Stromal cell of bone marrow (primary cell): ENCODE results near the gene SERHL2.
"Not testable (repeated sequence)": the region's sequence is repeated elsewhere in the genome, so short reads cannot be mapped to it uniquely, and the experiment has no call there.

Source experiments
- DNase-seq: peaks from one replicate; pipeline ENCODE4 v3.0.0-alpha.2; 2012; ENCODE audit warnings: low read depth

Gene SERHL2

DNA sequence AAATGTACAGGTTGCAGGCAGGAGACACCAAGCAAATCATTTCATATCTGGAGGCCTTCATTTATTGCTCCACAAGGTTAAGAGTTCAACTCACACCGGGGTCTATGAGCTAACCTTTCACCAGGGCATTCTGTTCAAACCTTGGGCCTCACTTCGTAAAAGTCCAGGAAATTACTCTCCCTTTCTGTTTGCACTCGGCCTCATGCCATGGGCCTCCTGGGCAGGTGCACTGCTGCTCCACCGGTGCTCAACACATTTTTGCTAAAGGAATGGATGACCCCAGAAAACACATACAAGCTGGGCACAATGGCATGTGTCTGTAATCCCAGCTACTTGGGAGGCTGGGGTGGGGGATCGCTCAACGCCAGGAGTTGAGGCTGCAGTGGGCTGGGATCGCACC is 17.6 kb upstream of the SERHL2 start:
- no peak for DNase-seq

DNA sequence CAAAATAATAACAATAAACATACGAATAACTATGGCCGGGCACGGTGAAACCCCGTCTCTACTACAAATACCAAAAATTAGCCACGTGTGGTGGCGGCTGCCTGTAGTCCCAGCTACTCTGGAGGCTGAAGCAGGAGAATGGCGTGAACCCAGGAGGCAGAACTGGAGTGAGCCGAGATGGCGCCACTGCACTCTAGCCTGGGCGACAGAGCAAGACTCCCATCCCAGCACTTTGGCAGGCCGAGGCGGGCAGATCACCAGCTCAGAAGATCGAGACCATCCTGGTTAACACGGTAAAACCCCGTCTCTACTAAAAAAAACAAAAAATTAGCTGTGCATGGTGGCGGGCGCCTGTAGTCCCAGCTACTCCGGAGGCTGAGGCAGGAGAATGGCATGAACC is 17.1 kb upstream of the SERHL2 start:
- DNase-seq = not testable (repeated sequence)

DNA sequence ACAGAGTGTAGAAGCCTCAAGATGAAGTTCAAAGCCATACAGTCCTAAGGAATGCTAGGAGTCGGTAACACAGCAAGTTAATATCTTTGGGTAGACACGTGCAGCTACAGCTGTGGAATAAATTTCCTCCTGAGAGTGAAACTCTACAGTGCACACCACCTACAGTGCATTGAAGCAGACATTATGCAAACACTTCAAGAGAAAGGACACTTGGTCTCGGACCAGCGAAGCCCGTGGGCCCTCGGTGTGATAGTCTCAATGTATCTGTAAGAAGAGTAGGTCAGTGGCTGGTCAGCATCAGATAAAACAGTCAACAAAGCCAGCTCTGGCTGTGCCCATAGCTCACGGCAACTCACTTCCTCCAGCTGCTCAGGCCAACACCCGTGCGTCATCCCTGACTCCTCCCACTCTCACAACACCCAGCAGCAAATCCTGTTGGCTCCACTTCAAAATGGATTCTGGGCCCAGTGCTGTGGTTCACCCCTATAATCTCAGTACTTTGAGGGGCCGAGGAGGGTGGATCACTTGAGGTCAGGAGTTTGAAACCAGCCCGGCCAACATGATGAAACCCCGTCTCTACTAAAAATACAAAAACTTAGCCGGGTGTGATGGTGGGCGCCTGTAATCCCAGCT is 16.4 kb upstream of the SERHL2 start:
- not testable (repeated sequence) for DNase-seq

DNA sequence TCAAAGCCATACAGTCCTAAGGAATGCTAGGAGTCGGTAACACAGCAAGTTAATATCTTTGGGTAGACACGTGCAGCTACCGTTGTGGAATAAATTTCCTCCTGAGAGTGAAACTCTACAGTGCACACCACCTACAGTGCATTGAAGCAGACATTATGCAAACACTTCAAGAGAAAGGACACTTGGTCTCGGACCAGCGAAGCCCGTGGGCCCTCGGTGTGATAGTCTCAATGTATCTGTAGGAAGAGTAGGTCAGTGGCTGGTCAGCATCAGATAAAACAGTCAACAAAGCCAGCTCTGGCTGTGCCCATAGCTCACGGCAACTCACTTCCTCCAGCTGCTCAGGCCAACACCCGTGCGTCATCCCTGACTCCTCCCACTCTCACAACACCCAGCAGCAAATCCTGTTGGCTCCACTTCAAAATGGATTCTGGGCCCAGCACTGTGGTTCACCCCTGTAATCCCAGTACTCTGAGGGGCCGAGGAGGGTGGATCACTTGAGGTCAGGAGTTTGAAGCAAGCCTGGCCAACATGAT is 14.5 kb upstream of the SERHL2 start:
- peak; percentile 40 for DNase-seq

DNA sequence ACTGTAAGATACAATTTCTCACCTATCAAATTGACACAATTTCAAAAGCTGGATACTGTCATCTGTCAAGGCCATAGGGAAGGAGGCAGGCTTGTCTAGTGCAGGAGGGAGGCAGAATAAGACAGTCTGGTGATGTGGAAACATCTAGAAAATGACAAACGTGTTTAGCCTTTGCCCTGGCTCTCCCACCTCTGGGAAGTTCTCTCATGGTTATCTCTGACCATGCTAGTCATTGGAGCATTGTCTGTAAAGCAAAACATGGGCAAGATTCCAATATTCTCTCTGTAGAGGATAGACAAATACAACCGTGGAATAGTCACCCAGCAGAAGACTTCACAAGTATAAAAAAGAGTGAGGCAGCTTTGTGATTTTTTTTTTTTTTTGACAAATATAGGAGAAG is 9.1 kb upstream of the SERHL2 start:
- no peak for DNase-seq

DNA sequence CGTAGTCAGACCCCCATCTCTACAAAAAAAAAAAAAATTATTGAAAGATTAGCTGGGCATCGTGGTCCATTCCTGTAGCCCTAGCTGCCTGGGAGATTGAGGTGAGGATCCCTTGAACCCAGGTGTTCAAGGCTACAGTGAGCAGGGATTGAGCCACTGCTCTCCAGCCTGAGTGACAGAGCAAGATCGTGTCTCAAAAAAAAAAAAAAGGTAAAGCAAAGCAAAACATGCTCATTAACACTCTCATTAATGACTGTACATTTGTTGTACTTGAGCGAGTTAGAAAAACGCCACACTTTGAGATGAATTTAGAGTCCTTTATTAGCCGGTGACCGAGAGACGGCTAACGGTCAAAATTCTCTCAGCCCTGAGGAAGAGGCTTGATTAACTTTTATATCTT is 6.2 kb upstream of the SERHL2 start:
- no peak for DNase-seq

DNA sequence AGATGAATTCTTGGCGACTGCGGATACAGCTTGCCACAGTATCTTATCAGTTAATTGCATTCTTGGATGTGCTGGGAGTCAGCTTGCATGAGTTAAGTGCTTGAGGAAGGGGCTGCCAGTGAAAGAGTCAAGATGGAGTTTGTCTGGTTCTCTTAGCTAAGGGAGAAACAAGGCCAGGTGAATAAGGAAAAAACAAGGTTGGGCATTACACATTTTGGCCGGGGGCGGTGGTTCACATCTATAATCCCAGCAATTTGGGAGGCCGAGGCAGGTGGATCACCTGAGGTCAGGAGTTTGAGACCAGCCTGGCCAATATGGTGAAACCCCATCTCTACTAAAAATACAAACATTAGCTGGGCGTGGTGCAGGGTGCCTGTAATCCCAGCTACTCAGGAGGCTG is 5.6 kb upstream of the SERHL2 start:
- not testable (repeated sequence) for DNase-seq

DNA sequence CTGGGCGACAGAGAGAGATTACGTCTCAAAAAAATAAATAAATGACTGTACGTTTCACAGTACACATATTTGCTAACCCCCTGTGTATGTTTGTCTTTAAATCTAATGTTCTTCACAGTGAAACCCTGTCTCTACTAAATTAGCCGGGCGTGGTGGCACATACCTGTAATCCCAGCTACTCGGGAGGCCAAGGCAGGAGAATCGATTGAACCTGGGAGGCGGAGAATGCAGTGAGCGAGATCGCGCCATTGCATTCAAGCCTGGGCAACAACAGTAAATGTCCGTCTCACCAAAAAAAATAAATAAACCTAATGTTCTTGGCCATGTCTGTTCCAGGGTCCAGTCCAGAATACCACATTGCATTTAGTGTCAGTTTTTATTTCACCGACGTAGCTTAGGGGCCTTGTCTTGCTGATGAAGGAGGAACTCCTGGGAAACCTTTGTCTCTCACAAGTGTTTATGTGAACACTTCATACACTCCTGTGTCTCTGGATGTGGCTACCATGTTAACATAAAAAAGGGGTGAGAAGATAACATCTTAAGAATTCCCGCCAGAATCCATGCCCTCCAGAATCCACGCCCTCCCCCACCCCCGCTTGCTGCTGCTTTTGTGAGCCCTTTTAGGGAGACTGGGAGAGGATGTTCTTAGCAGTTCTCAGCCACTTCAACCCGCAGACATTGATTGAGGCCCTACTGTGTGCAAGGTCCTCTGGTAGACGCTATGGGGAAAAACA is 5.0 kb upstream of the SERHL2 start:
- no peak for DNase-seq

DNA sequence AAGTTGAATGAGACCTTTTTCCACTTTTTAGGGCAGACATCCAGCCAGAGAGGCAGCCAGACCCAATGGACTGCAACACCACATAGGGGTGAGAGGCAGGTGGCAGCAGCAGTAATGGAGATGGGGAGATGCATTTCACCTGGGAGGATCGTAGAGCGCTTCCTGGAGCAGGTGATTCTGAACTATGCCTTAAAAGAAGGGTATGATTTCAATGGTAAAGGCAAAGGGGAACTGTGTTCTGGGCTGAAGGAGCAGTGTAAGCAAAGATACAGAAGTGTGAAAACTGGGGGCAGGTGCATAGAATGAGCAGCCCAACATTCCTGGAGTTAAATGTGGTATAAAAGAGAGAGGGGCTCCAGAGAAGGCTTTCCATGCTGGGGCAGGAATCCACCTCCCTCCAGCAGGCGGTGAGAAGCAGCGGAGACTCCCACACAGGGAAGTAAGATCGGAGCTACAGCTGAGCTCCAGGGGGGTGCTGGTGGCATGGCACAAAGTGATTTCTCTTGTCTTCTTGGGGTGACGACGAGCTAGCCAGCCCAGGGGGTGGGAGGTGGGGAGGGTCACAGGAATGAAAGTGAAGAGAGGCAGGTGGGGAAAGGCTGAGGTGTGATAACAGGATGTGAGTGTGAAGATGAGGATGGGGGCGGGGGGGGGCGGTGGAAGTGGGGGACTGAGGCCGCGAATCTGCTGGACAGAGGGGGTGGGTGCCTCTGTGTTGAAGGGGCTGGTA is 4.3 kb upstream of the SERHL2 start:
- no peak for DNase-seq

DNA sequence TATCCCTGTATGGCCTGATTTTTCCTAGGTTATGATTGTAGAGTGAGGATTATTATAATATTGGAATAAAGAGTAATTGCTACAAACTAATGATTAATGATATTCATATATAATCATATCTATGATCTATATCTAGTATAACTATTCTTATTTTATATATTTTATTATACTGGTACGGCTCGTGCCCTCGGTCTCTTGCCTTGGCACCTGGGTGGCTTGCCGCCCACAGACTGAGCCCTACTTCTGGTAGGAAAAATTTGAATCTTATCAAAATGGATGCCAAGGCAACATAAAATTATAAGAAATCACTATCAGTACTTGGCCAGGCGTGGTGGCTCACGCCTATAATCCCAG is 1.5 kb upstream of the SERHL2 start:
- DNase-seq = not testable (repeated sequence)

DNA sequence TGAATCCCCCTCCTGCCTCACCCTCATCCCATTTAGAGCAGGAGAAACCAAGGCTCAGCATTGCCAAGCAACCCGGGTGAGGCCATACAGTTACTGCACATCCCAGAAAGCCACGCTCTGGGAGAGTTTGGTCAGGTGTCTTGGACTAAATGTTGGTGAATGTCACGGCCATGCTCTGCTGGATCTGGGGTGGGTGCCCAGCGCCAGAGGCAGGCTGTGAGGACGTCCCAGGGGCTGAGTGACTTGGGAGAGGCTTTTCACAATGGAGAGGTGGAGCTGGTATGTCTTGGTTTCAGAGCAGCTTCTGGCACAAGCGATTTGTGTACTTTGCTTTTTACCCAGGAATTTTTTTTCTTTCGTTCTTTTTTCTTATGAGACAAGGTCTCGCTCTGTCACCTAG is 6.6 kb downstream of the SERHL2 start:
- no peak for DNase-seq

DNA sequence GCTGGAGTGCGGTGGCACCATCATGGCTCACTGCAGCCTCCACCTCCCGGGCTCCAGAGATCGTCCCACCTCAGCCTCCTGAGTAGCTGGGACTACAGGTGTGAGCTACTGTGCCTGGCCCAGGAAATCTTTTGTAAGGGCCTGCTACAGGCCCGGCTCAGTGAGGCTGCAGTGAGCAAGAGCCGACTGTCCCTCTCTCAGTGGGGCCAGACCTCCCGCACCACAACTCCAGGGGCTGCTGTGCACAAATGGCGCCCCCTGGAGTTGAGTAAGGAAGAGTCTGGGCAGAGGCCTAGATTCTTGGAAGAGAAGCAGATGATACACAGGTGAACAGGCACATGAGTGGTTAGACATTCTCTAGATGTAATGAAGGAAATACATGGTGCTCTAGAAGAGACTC is 7.0 kb downstream of the SERHL2 start:
- no peak for DNase-seq

DNA sequence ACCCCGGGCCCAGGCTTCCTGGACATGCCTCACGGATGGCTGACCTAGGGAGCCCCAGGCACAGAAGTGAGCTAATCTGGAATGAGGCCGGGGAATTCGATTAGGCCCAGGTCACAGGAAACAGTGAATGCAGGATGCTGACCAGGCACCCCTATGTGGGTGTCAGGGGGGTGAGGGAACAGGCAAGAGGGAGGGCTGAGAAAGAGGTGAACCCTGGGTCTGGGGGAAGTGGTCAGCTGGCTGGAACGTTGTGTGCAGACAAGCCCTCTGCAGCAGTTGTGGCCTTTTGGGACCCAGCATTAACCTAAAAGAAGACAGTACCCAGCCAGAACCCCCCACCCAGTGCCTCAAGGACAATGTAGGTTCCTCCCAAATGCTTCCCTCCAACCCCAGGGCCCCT is 8.1 kb downstream of the SERHL2 start:
- no peak for DNase-seq

DNA sequence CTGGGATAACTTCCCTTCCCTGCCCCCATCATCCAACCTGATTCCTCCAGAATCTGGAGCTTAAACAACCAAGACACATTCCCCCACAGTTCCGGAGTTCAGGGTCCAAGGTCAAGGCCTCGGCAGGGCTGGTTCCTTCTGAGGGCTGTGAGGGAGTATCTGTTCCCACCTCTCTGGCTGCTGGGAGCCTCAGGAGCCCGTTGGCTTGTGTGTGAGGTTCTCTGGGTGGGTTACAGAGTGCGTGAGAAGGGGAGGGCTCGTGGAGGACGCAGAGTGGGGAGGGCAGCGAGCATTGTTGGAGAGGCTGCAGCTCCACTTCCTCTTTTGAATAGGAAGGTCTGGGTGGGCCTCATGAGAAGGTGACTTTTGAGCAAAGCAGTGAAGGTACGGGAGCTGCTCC is 8.5 kb downstream of the SERHL2 start:
- DNase-seq = no peak

DNA sequence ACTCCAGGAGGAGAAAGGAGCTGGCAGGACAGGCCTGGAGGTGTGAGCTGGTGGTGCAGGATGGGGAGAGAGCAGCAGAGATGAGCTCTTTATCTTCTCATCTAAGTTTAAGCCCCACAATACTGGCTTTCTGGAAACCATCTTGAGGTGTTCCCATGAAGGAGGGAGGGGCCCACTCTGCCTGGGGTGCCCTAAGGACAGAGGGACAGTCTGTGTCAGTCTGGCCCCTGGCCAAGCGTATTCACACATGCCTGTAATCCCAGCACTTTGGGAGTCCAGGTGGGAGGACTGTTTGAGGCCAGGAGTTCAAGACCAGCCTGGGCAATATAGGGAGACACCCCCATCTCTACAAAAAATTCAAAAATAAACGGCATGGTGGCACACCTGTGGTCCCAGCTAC is 8.9 kb downstream of the SERHL2 start:
- DNase-seq = no peak

DNA sequence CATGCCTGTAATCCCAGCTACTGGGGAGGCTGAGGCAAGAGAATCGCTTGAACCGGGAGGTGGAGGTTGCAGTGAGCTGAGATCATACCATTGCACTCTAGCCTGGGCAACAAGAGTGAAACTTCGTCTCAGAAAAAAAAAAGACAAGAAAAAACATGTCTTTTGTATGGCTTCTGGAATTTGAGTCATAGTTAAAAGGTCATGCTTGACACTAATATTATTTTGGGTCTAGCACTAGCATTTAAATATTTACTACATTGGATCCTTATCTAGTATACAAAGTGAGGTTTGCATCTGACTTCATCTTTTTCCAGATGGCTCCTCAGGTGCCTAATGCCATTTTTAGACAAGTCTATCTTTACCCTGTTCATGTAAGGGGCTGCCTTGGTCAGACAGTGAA is 10.2 kb downstream of the SERHL2 start:
- not testable (repeated sequence) for DNase-seq

DNA sequence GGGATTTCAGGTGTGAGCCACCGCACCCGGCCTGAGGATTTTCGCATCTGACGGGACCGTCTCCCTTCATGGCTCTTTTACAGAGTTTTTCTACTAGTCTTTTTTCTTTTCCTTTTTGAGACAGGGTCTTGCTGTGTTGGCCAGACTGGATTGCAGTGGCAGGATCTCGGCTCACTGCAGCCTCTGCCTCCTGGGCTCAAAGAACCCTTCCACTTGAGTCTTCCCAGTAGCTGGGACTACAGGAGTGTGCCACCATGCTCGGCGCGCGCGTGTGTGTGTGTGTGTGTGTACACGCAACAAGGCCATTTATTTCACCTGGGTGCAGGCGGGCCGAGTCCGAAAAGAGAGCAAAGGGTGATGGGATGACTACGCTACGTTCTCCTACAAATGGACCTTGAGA is 10.9 kb downstream of the SERHL2 start:
- no peak for DNase-seq

DNA sequence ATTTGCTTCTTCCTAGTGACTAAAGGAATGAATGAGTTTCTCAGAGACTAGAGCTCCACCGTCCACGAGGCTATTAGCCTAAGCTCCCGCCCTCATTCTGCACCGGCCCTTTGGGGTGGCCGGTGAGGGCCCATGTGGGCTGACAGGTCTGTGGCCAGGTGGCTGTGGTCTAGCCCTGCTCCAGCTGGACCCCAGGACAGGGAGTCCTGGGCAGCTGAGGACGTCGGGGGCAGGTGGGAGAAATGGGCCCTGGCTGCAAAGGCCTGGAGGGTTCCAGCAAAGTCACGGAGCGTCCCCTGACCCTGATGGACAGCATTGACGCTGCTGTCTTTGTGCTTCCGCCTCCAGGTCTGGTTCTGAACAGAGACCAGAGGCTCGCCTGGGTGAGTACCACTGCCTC is 12.2 kb downstream of the SERHL2 start:
- no peak for DNase-seq

DNA sequence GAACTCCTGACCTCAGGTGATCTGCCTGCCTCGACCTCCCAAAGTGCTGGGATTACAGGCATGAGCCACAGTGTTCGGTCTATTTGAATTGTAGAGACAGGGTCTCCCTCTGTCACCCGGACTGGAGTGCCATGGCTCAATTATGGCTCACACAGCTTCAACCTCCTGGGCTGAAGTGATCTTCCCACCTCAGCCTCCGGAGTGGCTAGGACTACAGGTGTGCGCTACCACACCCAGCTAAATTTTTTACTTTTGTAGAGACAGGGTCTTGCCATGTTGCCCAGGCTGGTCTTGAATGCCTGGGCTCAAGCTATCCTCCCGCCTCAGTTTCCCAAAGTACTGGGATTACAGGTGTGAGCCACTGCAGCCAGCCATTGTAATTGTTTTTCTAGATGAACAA is 14.2 kb downstream of the SERHL2 start:
- not testable (repeated sequence) for DNase-seq

DNA sequence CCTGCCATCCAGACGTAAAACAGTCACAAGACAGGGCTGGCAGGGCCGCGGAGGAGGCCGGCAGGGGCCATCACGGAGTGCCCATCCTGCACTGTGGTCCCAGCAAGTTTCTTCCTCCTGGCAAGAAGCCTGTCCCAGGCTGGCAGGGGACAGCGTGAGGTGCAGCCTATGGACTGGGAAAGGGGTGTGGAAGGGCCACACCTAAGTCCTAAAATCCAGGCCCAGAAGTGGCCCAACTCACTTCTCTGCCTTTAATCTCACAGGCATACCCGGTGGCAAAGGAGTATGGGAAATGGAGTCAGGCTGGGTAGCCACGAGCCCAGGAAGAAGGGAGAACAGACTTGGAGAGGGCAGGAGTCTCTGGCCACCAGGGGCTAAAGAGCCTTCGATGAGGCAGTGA is 16.8 kb downstream of the SERHL2 start:
- not testable (repeated sequence) for DNase-seq

DNA sequence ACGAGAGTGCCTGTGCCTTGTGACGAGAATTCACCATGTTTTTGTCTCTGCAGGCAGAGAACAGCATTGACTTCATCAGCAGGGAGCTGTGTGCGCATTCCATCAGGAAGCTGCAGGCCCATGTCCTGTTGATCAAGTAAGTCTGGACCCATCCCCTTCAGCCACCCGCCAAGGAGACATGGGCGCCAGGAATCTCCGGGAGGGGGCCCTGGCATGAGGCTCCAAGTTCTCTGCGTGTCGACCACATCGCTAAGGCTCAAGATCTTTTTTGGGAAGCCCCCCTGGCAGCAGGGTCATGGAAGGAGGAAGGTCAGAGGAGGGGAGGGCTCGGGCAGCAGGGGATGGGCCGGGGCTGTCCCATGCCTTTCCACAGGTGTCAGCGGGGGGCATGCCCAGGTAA is 17.3 kb downstream of the SERHL2 start:
- not testable (repeated sequence) for DNase-seq

DNA sequence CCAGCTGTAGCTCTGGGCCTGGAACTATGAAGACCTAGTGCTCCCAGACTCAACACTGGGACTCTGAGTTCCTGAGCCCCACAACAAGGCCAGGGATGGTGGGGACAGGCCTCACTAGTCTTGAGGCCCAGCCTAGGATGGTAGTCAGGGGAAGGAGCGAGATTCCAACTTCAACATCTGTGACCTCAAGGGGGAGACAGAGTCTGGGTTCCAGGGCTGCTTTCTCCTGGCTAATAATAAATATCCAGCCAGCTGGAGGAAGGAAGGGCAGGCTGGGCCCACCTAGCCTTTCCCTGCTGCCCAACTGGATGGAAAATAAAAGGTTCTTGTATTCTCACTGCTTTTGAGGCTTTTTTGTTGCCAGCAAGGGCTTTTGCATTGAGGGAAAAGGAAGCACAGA is 20.3 kb downstream of the SERHL2 start:
- not testable (repeated sequence) for DNase-seq

DNA sequence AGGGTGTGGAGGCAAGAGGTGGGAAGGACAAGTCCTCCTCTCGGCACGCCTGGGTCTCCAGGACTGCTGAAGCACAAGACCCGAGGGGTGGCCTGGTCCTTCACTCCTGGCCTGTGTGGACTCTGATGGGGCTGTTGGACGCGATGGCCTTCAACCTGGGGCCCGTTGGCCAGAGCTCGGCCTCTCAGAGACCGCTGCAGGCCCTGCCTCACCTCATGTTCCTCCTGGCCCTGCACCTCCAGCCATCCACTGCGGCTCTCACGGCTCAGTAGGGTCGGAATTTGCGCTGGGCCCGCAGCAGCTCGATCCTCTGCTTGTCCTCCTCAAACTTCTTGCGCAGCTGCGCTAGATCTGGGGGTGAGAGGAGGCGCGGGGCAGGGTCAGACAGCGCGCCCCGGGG is 20.7 kb downstream of the SERHL2 start:
- not testable (repeated sequence) for DNase-seq
